HCT116 (cell line): ENCODE data around the gene DHDH. TPM values are rescaled to one million over a fixed set of nuclear protein-coding genes. Genes with fewer than 3 reads are reported as not detected.

Source experiments
- ATAC-seq: fragments of 200-7000 bp; cut with Tn5 transposase; 2 replicates; pipeline ENCODE4 v1.9.1; 2020; ENCODE audit warnings: mild to moderate bottlenecking, moderate library complexity
- BruUV-seq: library from RNA; stranded (reverse); fragments of 400-500 nt; replicated peaks from 2 replicates; lab custom pipeline; 2021; lab: Mats Ljungman, UMichigan
- CTCF ChIA-PET: fragments of 300-600 bp; sonication (Branson Sonifier 250); formaldehyde crosslinking; loops from one replicate; lab custom pipeline; 2021; ENCODE audit warnings: antibody characterized with exemption; lab: Charles Lee
- POLR2A ChIA-PET: fragments of 300-600, 350-600 bp; sonication (Branson Sonifier 250); formaldehyde crosslinking; loops from one replicate; lab custom pipeline; 2021; ENCODE audit warnings: antibody characterized with exemption; lab: Charles Lee
- RAD21 ChIA-PET, 2 experiments: fragments of 300-600 bp; sonication (Branson Sonifier 250); formaldehyde crosslinking; loops; one replicate each; lab custom pipeline; 2023; ENCODE audit warnings: low total read pairs in 2 of 2; ENCODE audit not compliant: uncharacterized antibody in 2 of 2, unreplicated experiment in 2 of 2, low non-redundant PET in 1 of 2; lab: Charles Lee
- DNase-seq: peaks from one replicate; pipeline ENCODE4 v3.0.0-alpha.2; 2010; ENCODE audit warnings: low read depth, low spot score
- H2AFZ ChIP-seq: fragments of 200-600 bp; shearing (Covaris generic), sonication (generic); 2 replicates; pipeline ENCODE4 v1.6.1; 2017; ENCODE audit warnings: low read depth, mixed run types, mixed read lengths, antibody characterized with exemption, low read length; ENCODE audit not compliant: poor library complexity, severe bottlenecking
- H3K27ac ChIP-seq: 2 replicates; pipeline ENCODE4 v1.5.1; 2012; ENCODE audit warnings: low read depth, low read length
- H3K27me3 ChIP-seq: fragments of 200-600 bp; sonication (generic); 2 replicates; pipeline ENCODE4 v1.6.1; 2016; ENCODE audit warnings: mixed run types, low read length, mixed read lengths; ENCODE audit not compliant: insufficient read depth
- H3K36me3 ChIP-seq, 2 experiments: fragments of 200-500 bp in 1 of 2; fragments of 200-600 bp in 1 of 2; sonication (Bioruptor generic) in 1 of 2; sonication (generic) in 1 of 2; 2 replicates each; pipeline versions ENCODE4 v1.5.1 to v1.6.1; 2014 to 2016; ENCODE audit warnings: low read length in 2 of 2, inconsistent platforms in 1 of 2, mixed read lengths in 1 of 2, mixed run types in 1 of 2; ENCODE audit not compliant: insufficient read depth in 2 of 2, control insufficient read depth in 1 of 2
- H3K4me1 ChIP-seq, 2 experiments: fragments of 200-600 bp in 1 of 2; sonication (generic) in 1 of 2; 2 replicates each; pipeline versions ENCODE4 v1.5.1 to v1.6.1; 2012 to 2017; ENCODE audit warnings: low read length in 2 of 2, inconsistent platforms in 1 of 2, mild to moderate bottlenecking in 1 of 2, mixed read lengths in 1 of 2, mixed run types in 1 of 2, moderate library complexity in 1 of 2; ENCODE audit not compliant: insufficient read depth in 2 of 2, control insufficient read depth in 1 of 2
- H3K4me2 ChIP-seq: fragments of 200-600 bp; sonication (generic); 2 replicates; pipeline ENCODE4 v1.6.1; 2017; ENCODE audit warnings: mixed run types, low read length, mixed read lengths
- H3K4me3 ChIP-seq, 2 experiments: fragments of 200-600 bp in 1 of 2; sonication (generic) in 1 of 2; replicated peaks in 1 of 2; 2 replicates each; pipeline ENCODE4 v1.5.1; 2011 to 2016; ENCODE audit warnings: low read length in 2 of 2, control low read depth in 1 of 2, low read depth in 1 of 2, mild to moderate bottlenecking in 1 of 2, mixed read lengths in 1 of 2, mixed run types in 1 of 2
- H3K79me2 ChIP-seq: fragments of 200-600 bp; sonication (generic); 2 replicates; pipeline ENCODE4 v1.6.1; 2017; ENCODE audit warnings: mild to moderate bottlenecking, mixed run types, low read length, moderate library complexity, mixed read lengths; ENCODE audit not compliant: insufficient read depth
- H3K9ac ChIP-seq: fragments of 200-600 bp; sonication (generic); 2 replicates; pipeline ENCODE4 v1.6.1; 2016; ENCODE audit warnings: low read length, mixed read lengths
- H3K9me2 ChIP-seq: fragments of 200-600 bp; sonication (generic), shearing (Covaris generic); 2 replicates; pipeline ENCODE4 v1.6.1; 2017; ENCODE audit warnings: mixed run types, mild to moderate bottlenecking, moderate library complexity; ENCODE audit not compliant: insufficient read depth
- H3K9me3 ChIP-seq, 2 experiments: fragments of 200-500 bp in 1 of 2; fragments of 200-600 bp in 1 of 2; sonication (Bioruptor generic) in 1 of 2; sonication (generic) in 1 of 2; 2 replicates each; pipeline ENCODE4 v1.6.1; 2014 to 2017; ENCODE audit warnings: low read length in 2 of 2, mixed read lengths in 2 of 2, inconsistent platforms in 1 of 2, low read depth in 1 of 2, mild to moderate bottlenecking in 1 of 2, mixed run types in 1 of 2, moderate library complexity in 1 of 2; ENCODE audit not compliant: control insufficient read depth in 1 of 2, insufficient read depth in 1 of 2
- H4K20me1 ChIP-seq: fragments of 200-600 bp; sonication (generic), shearing (Covaris generic); 2 replicates; pipeline ENCODE4 v1.6.1; 2017; ENCODE audit warnings: mixed run types, mild to moderate bottlenecking, moderate library complexity; ENCODE audit not compliant: insufficient read depth
- ATF3 ChIP-seq: IDR thresholded peaks from 2 replicates; pipeline ENCODE4 v1.6.1; 2012
- CBX3 ChIP-seq: IDR thresholded peaks from 2 replicates; pipeline ENCODE4 v1.6.1; 2012; ENCODE audit warnings: low read depth
- CEBPB ChIP-seq: IDR thresholded peaks from 2 replicates; pipeline ENCODE4 v1.6.1; 2012; ENCODE audit warnings: low read depth
- ELF1 ChIP-seq: IDR thresholded peaks from 2 replicates; pipeline ENCODE4 v1.6.1; 2012; ENCODE audit warnings: low read depth, borderline replicate concordance
- EZH2 ChIP-seq: fragments of 200-600 bp; sonication (generic); IDR thresholded peaks from 2 replicates; pipeline ENCODE4 v1.6.1; 2017; ENCODE audit warnings: antibody characterized with exemption, mixed run types
- EZH2phosphoT487 ChIP-seq: fragments of 200-600 bp; IDR thresholded peaks from 2 replicates; pipeline ENCODE4 v1.6.1; 2018; ENCODE audit warnings: antibody characterized with exemption, borderline replicate concordance
- FOSL1 ChIP-seq: IDR thresholded peaks from 2 replicates; pipeline ENCODE4 v1.6.1; 2012; ENCODE audit warnings: low read depth
- MAX ChIP-seq: IDR thresholded peaks from 2 replicates; pipeline ENCODE4 v1.6.1; 2012
- POLR2A ChIP-seq: IDR thresholded peaks from 2 replicates; pipeline ENCODE4 v1.7.0; 2011; ENCODE audit warnings: borderline replicate concordance; ENCODE audit not compliant: insufficient read depth, insufficient read length; ENCODE audit errors: extremely low read depth
- POLR2AphosphoS5 ChIP-seq: IDR thresholded peaks from 2 replicates; pipeline ENCODE4 v1.6.1; 2011; ENCODE audit warnings: mild to moderate bottlenecking, low read depth, low read length, moderate library complexity
- RAD21 ChIP-seq: IDR thresholded peaks from 2 replicates; pipeline ENCODE4 v1.6.1; 2012; ENCODE audit warnings: low read depth, mild to moderate bottlenecking
- REST ChIP-seq: IDR thresholded peaks from 2 replicates; pipeline ENCODE4 v1.6.1; 2012; ENCODE audit warnings: low read depth
- SIN3A ChIP-seq: IDR thresholded peaks from 2 replicates; pipeline ENCODE4 v1.6.1; 2012; ENCODE audit warnings: low read depth
- SP1 ChIP-seq: IDR thresholded peaks from 2 replicates; pipeline ENCODE4 v1.6.1; 2012; ENCODE audit warnings: low read depth
- SRF ChIP-seq: IDR thresholded peaks from 2 replicates; pipeline ENCODE4 v1.6.1; 2012; ENCODE audit warnings: low read depth
- YY1 ChIP-seq: IDR thresholded peaks from 2 replicates; pipeline ENCODE4 v1.6.1; 2011; ENCODE audit warnings: low read length, low read depth, moderate library complexity, mild to moderate bottlenecking; ENCODE audit not compliant: insufficient replicate concordance; ENCODE audit errors: extremely low read depth
- ZBTB33 ChIP-seq: IDR thresholded peaks from 2 replicates; pipeline ENCODE4 v1.6.1; 2011; ENCODE audit warnings: mild to moderate bottlenecking, low read length, moderate library complexity; ENCODE audit not compliant: insufficient replicate concordance; ENCODE audit errors: extremely low read depth
- ZFX ChIP-seq: fragments of 450-650 bp; IDR thresholded peaks from 2 replicates; pipeline ENCODE4 v1.6.1; 2017
- ZNF274 ChIP-seq: fragments of 200-500 bp; sonication (Bioruptor generic); IDR thresholded peaks from 2 replicates; pipeline ENCODE4 v1.6.1; 2014; ENCODE audit warnings: mild to moderate bottlenecking, low read depth, low read length, inconsistent platforms
- intact Hi-C: fragments of 100-400 bp; cut with micrococcal nuclease; formaldehyde crosslinking; loops from 2 replicates; pipeline ENCODE4 v1.10.0; 2022
- total RNA-seq: library from RNA; stranded (reverse); gene quantifications from one replicate; pipeline ENCODE4 v1.2.1, GENCODE V29; 2021; ENCODE audit not compliant: unreplicated experiment

Gene DHDH
- total RNA-seq, 1 experiment from 2014 or later = 8.6 TPM

GRCh38 chr19:48928164-48929025, 5.1 kb upstream of the DHDH start:
- Histone ChIP-seq H3K4me2 (peak overlapping the region; percentile 76; the same call in 1 of the 2 replicates), H3K9ac (no peak overlapping the region)
- POLR2A ChIA-PET = no interaction called here

More at GRCh38 chr19:48928164-48929025, 5.1 kb upstream of the DHDH start:
- peaks cover 30 to 51% of the 10 kb centered on the region in 2 experiments for H3K4me1 ChIP-seq
- no peak for DNase-seq
- H4K20me1 ChIP-seq = no peaks in the 10 kb centered on the region
- intact Hi-C loops = no loop called here
- no TSS peak for BruUV-seq
- H2AFZ ChIP-seq = no peak overlapping the region
- TF ChIP-seq MAX (no peak), ZBTB33 (no peak), ZNF274 (no peak), YY1 (no peak), RAD21 (no peak), CEBPB (no peak), CBX3 (no peak), SP1 (no peak), EZH2phosphoT487 (no peak), SIN3A (no peak), POLR2AphosphoS5 (no peak), FOSL1 (no peak), POLR2A (no peak), ATF3 (no peak), REST (no peak), EZH2 (no peak), ELF1 (no peak), SRF (no peak), ZFX (no peak)
- no peaks in the 10 kb centered on the region for H3K9me3 ChIP-seq
- H3K27me3 ChIP-seq = no peaks in the 10 kb centered on the region
- H3K9me2 ChIP-seq = no peaks in the 10 kb centered on the region
- no peak for ATAC-seq
- no peak overlapping the region for H3K27ac ChIP-seq
- H3K4me3 ChIP-seq = no peak overlapping the region
- ChIA-PET CTCF (no interaction called here), RAD21 (no interaction called here)
- no peaks in the 10 kb centered on the region for H3K36me3 ChIP-seq
- no peaks in the 10 kb centered on the region for H3K79me2 ChIP-seq
